GM19463 (cell line): Measurements from ENCODE around the gene APOL4.
A peak's percentile ranks its signal among the peaks of the same experiment; 100 is the strongest.
"Not testable (repeated sequence)": the region's sequence is repeated elsewhere in the genome, so short reads cannot be mapped to it uniquely, and the experiment has no call there.

Experiments
- ATAC-seq: cut with Tn5 transposase; IDR thresholded peaks from one replicate; pipeline ENCODE4 v1.9.1; 2021; ENCODE audit warnings: mild to moderate bottlenecking, moderate library complexity; ENCODE audit not compliant: unreplicated experiment

APOL4 gene

GRCh38 chr22:36201630-36202319 is at the start of gene APOL4:
Gene APOL4 (minus strand): TSS chr22:36201809. CDS start chr22:36201734, 75 bp downstream.
- no peak for ATAC-seq

DNA sequence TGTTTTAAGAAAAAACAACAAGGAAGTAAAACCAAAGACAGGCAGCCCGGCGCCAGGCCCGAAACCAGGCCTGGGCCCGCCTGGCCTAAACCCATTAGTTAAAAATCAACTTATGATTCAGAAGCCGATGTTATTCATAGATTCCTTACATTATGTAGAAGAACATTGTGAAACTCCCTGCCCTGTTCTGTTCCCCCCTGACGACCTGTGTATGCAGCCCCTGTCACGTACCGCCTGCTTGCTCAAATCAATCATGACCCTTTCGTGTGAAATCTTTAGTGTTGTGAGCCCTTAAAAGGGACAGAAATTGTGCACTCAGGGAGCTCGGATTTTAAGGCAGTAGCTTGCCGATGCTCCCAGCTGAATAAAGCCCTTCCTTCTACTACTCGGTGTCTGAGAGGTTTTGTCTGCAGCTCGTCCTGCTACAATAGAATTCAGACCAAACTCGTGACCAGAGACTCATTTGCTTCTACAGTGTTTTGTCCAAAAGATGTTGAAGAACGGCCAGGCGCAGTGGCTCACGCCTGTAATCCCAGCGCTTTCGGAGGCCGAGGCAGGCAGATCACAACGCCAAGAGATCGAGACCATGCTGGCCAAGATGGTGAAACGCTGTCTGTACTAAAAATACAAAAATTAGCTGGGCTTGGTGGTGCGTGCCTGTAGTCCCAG is 48.8 kb upstream of the APOL4 start:
- ATAC-seq: not testable (repeated sequence)

DNA sequence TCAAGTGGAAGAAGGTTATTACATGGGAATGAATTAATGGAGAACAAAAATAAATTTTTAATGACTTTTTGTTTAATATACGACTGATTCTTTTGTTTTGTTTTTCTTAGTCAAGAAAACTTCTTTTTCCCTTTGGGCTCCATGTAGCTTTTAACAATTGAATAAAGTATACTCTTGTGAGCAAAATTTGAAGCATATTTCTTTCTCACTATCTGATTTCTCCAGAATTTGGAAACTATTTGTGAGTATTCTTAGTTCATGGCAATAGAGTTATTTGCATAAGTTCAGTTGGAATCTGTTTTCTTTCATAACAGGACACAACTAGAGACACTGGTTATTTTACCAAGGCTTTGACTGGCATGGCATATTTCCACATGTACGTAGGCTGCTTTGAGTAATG is 47.6 kb upstream of the APOL4 start:
- no peak for ATAC-seq

- ATAC-seq: no peak
Observed at GRCh38 chr22:36247955-36248354, 46.3 kb upstream of the APOL4 start.

DNA sequence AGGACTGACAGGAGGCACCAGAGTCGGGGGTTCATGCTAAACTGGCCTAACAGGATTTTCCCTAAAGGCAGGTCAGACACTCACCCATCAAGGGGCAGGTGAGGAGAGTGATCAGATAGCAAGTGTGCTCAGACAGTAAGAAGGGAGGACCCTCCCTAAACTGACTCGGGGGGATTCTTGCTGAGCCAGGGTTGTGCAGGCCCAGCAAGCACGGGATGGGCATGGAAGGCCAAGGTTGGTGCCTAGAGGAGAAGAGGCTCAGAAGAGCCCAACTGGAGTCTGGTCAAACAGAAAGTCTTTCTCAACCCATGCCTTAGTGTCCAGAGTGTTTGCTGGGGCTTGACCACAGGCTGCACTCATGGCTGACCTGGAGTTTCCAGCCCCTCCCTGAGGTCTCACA is 45.1 kb upstream of the APOL4 start:
- ATAC-seq: no peak

DNA sequence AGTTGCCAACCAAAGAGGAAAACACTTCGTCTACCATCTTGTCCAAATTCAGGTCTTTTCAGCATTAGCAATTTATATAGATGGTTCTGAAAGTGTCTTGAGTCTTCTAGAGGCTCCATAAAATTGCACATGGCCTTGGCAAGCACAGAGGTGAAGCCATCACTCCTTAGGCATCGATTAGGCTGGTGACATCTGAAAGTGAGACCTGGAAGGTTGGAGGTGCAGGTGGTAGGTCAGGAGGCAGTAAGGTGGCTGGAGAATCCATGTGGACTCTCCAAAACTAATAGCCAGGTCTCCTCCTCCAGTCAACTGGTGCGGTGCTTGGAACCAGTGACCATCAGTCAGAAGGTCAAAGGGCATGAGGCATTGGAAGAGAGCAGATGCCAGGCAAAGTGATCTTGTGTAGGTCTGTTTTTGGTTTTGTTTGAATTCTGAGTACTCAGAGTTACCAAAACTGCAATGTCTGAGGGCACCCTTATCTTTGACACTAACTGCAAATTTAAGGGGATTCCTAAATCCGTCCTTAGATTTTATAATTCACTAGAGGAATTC is 44.3 kb upstream of the APOL4 start:
- ATAC-seq: no peak

- ATAC-seq: no peak
Observed at GRCh38 chr22:36244522-36245391, 43.1 kb upstream of the APOL4 start.

- no peak for ATAC-seq
Observed at GRCh38 chr22:36243986-36244385, 42.4 kb upstream of the APOL4 start.

GRCh38 chr22:36239401-36240171 is 38.0 kb upstream of the APOL4 start, which contains the start of gene APOL2:
Gene APOL2 (minus strand): TSS chr22:36239527. CDS start chr22:36233162, 6,365 bp downstream.
- ATAC-seq: peak; percentile 88

DNA sequence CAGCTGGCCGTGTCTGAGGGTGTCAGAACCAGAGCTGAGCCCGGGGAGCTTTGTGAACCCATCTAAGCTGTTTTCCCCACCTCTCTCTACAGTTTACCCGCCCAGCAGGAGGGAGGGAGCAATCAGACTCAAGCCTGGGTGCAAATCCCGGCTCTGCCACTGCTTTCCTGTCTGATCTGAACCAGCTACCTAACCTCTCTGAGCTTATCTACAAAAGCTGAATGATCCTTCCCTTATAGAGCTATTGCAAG is 37.5 kb upstream of the APOL4 start:
- no peak for ATAC-seq

DNA sequence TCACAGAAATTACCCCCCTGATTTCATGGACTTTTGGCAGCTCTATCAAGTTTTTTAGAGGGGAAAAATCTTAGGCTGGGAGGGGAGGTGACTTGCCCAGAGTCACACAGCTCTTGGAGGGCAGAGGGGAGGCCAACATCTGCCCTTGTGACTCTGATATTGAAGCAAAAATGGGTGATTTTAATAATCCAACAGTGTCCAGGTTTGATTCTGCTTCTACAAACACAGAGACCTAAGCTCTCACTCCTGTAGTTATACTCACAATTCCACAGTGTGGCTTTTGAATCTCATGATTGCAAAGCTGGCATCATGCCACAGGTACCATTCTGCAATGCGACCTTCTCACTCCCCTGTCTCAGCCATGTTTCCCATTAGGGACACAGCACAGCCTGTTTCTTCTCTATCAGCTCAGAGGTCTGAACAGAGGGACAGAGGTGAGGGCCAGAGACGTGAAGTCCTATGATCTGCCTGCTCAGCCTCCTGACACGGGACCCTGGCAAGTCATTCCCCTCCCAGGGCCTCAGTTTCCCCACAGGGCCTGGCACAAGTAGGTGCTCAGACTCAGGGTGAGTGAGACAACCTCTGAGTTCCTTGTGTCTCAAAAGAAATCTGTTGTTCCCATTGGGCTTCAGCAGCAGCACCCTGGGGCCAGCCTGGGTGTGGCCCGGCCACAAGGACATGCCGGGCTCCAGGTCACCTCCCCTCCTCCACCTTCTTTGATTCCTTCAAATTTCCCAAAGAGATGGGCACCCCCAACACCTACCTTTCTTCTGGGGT is 37.0 kb upstream of the APOL4 start:
- no peak for ATAC-seq

- no peak for ATAC-seq
Observed at GRCh38 chr22:36237462-36238372, 36.1 kb upstream of the APOL4 start.

GRCh38 chr22:36236388-36237319 is 35.0 kb upstream of the APOL4 start:
- no peak for ATAC-seq

GRCh38 chr22:36235585-36235984 is 34.0 kb upstream of the APOL4 start:
- ATAC-seq: no peak

GRCh38 chr22:36234919-36235318 is 33.3 kb upstream of the APOL4 start:
- ATAC-seq: no peak

GRCh38 chr22:36234213-36234612 is 32.6 kb upstream of the APOL4 start:
- no peak for ATAC-seq

DNA sequence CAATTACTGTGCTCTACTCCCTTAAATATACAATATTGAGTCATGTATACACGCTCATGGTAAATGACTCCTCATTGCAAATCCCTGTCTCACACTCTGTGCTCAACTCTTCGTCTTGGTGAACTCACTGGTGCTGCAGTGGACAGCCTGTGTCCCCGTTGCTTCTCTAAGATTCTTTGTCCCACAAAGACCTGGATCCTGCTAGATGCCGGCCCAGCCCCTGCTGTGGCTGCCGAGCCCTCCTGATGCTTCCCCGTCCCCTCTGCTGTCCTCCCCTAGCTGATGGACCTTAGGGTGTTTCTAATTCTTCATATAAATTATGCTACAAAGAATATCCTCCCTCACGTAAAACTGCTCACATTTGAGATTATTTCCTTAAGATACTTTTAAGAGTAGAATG is 32.2 kb upstream of the APOL4 start:
- no peak for ATAC-seq
